SK-N-SH treated with all-trans-retinoic acid at 6 μM for 48 hours (cell line): ENCODE data around the gene NCBP2L.

Experiments
- ARNTL ChIP-seq: fragments of 450-650 bp; formaldehyde crosslinking; IDR thresholded peaks from 2 replicates; pipeline ENCODE4 v1.5.0; 2020; ENCODE audit warnings: low read depth, mild to moderate bottlenecking, moderate library complexity, borderline replicate concordance
- CREB5 ChIP-seq: fragments of 250-450 bp; sonication (Bioruptor Pico); IDR thresholded peaks from 2 replicates; pipeline ENCODE4 v1.5.1; 2020; ENCODE audit warnings: low read depth, mild to moderate bottlenecking, moderate library complexity
- CSDC2 ChIP-seq: fragments of 250-450 bp; sonication (Bioruptor Pico); IDR thresholded peaks from 2 replicates; pipeline ENCODE4 v1.5.0; 2020; ENCODE audit warnings: mild to moderate bottlenecking, moderate library complexity
- ESRRG ChIP-seq: fragments of 250-450 bp; sonication (Bioruptor Pico); IDR thresholded peaks from 2 replicates; pipeline ENCODE4 v1.6.1; 2021; ENCODE audit warnings: mild to moderate bottlenecking
- GLIS3 ChIP-seq: fragments of 250-450 bp; sonication (Bioruptor Pico); IDR thresholded peaks from 2 replicates; pipeline ENCODE4 v1.5.0; 2020; ENCODE audit warnings: mild to moderate bottlenecking, moderate library complexity
- PATZ1 ChIP-seq: fragments of 250-450 bp; sonication (Bioruptor Pico); IDR thresholded peaks from 2 replicates; pipeline ENCODE4 v1.8.0; 2020; ENCODE audit warnings: mild to moderate bottlenecking, moderate library complexity, borderline replicate concordance
- POU6F1 ChIP-seq: fragments of 250-450 bp; sonication (Bioruptor Pico); IDR thresholded peaks from 2 replicates; pipeline ENCODE4 v1.8.0; 2021; ENCODE audit warnings: low read depth, mild to moderate bottlenecking, moderate library complexity, borderline replicate concordance
- PPARA ChIP-seq: fragments of 250-450 bp; sonication (Bioruptor Pico); IDR thresholded peaks from 2 replicates; pipeline ENCODE4 v1.5.0; 2020; ENCODE audit warnings: mild to moderate bottlenecking, borderline replicate concordance
- TOX ChIP-seq: fragments of 250-450 bp; sonication (Bioruptor Pico); IDR thresholded peaks from 2 replicates; pipeline ENCODE4 v1.8.0; 2021; ENCODE audit warnings: mild to moderate bottlenecking, moderate library complexity, borderline replicate concordance
- ZC3H10 ChIP-seq: fragments of 250-450 bp; sonication (Bioruptor Pico); IDR thresholded peaks from 2 replicates; pipeline ENCODE4 v1.5.1; 2021; ENCODE audit warnings: mild to moderate bottlenecking, moderate library complexity
- ZFP3 ChIP-seq: fragments of 250-450 bp; sonication (Bioruptor Pico); IDR thresholded peaks from 2 replicates; pipeline ENCODE4 v1.5.0; 2020; ENCODE audit warnings: mild to moderate bottlenecking, moderate library complexity
- ZNF565 ChIP-seq: fragments of 450-650 bp; formaldehyde crosslinking; conservative IDR thresholded peaks from 2 replicates; pipeline ENCODE4 v1.5.0; 2020; ENCODE audit warnings: low read depth, mild to moderate bottlenecking, moderate library complexity
- ZNF8 ChIP-seq: fragments of 450-650 bp; formaldehyde crosslinking; IDR thresholded peaks from 2 replicates; pipeline ENCODE4 v1.5.0; 2020; ENCODE audit warnings: mild to moderate bottlenecking, moderate library complexity

- TF ChIP-seq ARNTL (CRISPR knock-in tag) (no peak), POU6F1 (CRISPR knock-in tag) (no peak), CSDC2 (CRISPR knock-in tag) (no peak), GLIS3 (CRISPR knock-in tag) (no peak), CREB5 (CRISPR knock-in tag) (no peak), ZNF8 (CRISPR knock-in tag) (no peak), TOX (CRISPR knock-in tag) (no peak), ESRRG (CRISPR knock-in tag) (no peak), ZNF565 (CRISPR knock-in tag) (no peak), ZFP3 (CRISPR knock-in tag) (no peak), ZC3H10 (no peak), PATZ1 (CRISPR knock-in tag) (no peak), PPARA (CRISPR knock-in tag) (no peak)
Measured at GRCh38 chrX:107777536-107777832, at the start of gene NCBP2L.
